H1 (cell line): ENCODE measurements around the gene SMURF2.

ENCODE experiments used
- CTCF ChIP-seq, 3 experiments: IDR thresholded peaks; 1 replicate in 2 of 3; 2 replicates in 1 of 3; pipeline versions ENCODE4 v1.5.1 to v1.6.1; 2011; ENCODE audit warnings: low read length in 3 of 3, mild to moderate bottlenecking in 3 of 3, inconsistent platforms in 2 of 3, low read depth in 1 of 3, moderate library complexity in 1 of 3; ENCODE audit not compliant: insufficient read depth in 1 of 3; ENCODE audit errors: control extremely low read depth in 1 of 3
- POLR2AphosphoS5 ChIP-seq: IDR thresholded peaks from 2 replicates; pipeline ENCODE4 v1.6.1; 2011; ENCODE audit warnings: low read depth, low read length
- RFX5 ChIP-seq: IDR thresholded peaks from 2 replicates; pipeline ENCODE4 v1.6.1; 2011; ENCODE audit warnings: low read depth, low read length, improper control_type of control experiment, borderline replicate concordance
- RNF2 ChIP-seq: fragments of 200-900, 300-1000 bp; sonication (generic); IDR thresholded peaks from 2 replicates; pipeline ENCODE4 v1.7.1; 2016; ENCODE audit warnings: borderline replicate concordance, low read depth, mild to moderate bottlenecking, antibody characterized with exemption, low read length; ENCODE audit not compliant: poor library complexity, severe bottlenecking; ENCODE audit errors: missing control alignments
- TAF1 ChIP-seq: IDR thresholded peaks from 2 replicates; pipeline ENCODE4 v1.6.1; 2011; ENCODE audit warnings: mild to moderate bottlenecking, low read depth, low read length
- TF ChIP-seq, protein P1 (sequence below): IDR thresholded peaks from 2 replicates; pipeline ENCODE4 v1.6.1; 2012; ENCODE audit warnings: inconsistent platforms

GRCh38 chr17:64687376-64687775 lies 25.3 kb upstream of the SMURF2 start:
- TF ChIP-seq, protein P1, sequence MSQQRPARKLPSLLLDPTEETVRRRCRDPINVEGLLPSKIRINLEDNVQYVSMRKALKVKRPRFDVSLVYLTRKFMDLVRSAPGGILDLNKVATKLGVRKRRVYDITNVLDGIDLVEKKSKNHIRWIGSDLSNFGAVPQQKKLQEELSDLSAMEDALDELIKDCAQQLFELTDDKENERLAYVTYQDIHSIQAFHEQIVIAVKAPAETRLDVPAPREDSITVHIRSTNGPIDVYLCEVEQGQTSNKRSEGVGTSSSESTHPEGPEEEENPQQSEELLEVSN: no peak
- TF ChIP-seq CTCF (IDR thresholded peaks at IDR 0.05; ENCODE audit: control extremely low read depth in 1 of 3, insufficient read depth in 1 of 3, low read depth in 1 of 3, low read length in 3 of 3) (no peak), POLR2AphosphoS5 (no peak), RNF2 (no peak), RFX5 (no peak), TAF1 (no peak)
